GM19397 (cell line): ENCODE results near the gene SMIM11.
A peak's percentile ranks its signal among the peaks of the same experiment; 100 is the strongest.
"Not testable (repeated sequence)": the region's sequence is repeated elsewhere in the genome, so short reads cannot be mapped to it uniquely, and the experiment has no call there.

Experiments
- ATAC-seq: cut with Tn5 transposase; IDR thresholded peaks from one replicate; pipeline ENCODE4 v1.9.1; 2021; ENCODE audit warnings: mild to moderate bottlenecking, moderate library complexity; ENCODE audit not compliant: unreplicated experiment

The SMIM11 gene

DNA sequence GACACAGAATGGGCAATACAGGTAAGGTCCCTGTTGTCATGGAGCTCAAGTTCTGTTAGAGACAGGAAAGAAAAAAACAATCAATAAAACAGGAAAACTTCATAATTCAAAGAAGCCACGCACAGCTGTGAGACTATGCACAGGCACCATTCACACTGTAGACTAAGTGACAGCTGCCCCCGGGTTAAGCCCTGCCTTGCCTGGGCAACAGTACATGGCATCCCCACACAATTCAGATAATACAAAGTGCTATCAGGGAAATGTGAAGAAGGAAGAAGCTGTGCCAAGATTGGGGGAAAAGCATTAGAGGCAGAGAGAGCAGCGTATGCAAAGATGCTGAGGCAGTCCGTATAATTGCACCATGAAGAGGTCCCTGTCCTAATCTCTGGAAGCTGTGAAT is 20.5 kb upstream of the SMIM11 start:
- ATAC-seq = no peak

DNA sequence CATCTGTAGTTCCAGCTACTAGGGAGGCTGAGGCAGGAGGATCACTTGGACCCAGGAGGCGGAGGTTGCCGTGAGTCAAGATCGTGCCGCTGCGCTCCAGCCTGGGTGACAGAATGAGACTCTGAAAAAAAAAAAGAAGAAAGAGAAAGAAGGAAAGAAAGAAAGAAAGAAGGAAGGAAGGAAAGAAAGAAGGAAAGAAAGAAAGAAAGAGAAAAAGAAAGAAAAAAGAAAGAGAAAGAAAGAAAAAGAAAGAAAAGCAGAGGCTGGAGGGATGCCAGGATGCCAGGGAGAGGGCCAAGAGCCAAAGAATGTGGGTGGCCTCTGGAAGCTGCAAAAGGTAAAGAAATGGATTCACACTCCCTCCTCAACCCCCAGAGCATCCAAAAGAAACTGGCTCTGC is 19.7 kb upstream of the SMIM11 start:
- ATAC-seq = no peak

DNA sequence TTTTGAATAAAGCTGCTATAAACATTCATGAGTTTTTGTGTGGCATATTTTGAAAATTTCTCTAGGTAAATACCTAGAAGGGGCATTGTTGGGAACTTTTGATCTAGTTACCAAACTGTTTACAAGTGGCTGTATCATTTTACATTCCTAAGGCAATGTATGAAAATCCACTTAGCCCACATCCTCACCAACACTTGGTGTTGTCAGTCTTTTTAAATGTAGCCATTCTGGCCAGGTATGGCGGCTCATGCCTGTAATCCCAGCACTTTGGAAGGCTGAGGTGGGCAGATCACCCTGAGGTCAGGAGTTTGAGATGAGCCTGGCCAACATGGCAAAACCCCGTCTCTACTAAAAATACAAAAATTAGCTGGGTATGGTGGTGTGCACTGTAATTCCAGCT is 17.4 kb upstream of the SMIM11 start:
- ATAC-seq = no peak

DNA sequence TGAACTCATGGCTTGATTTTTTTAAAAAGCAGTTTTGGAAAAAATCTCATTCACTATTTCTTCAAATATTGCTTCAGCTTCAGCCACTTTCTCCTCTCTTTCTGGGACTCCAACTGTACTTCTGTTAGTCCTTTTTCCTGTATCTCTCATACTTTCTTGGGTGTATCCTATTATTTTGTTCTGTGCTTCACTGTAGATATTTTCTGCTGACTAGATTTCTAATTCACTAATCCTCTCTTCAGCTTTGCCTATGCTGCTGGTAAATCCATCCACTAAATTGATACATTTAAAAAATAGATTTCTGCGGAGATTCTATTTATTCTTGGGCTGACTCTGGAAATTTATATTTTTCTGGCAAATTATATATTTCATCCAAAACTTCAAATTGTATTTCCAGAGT is 16.4 kb upstream of the SMIM11 start:
- ATAC-seq = no peak

DNA sequence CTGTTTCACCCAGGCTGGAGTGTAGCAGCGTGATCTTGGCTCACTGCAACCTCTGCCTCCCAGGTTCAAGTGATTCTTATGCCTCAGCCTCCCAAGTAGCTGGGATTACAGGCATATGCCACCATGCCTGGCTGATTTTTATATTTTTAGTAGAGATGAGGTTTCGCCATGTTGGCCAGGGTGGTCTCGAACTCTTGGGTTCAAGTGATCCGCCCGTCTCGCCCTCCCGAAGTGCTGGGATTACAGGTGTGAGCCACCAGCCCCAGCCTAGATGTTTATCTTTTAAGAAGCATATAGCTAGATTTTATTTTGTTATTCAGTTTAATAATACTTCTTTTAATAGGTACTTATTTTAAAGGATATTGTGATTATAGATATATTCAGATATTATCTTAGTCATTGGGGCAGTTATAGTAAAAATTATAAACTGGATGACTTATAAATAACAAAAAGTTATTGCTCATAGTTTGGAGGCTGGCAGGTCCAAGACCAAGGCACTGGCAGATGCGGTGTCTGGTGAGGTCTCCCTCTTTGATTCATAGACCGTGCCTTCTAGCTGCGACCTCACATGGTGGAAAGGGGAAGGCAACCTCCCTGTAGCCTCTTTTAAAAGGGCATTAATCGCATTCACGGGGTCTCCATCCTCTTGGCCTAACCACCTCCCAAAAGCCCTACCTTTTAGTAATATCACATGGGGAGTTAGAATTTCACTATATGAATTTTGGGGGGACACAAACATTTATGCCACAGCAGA is 14.6 kb upstream of the SMIM11 start:
- no peak for ATAC-seq

DNA sequence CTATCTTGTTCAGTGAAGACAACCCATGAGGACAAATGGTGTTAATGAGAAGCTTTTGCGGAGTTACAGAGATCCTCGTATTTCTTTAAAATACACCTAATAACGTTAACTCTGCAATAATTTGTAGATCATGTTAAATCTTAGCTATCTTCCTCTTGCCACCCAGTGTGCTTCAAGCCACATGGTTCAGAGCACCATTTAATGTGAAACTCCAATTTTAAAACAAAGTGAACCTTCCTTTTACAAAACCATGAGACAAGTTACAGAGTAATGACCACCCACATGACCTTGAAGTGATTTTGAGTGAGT is 13.2 kb upstream of the SMIM11 start:
- no peak for ATAC-seq

DNA sequence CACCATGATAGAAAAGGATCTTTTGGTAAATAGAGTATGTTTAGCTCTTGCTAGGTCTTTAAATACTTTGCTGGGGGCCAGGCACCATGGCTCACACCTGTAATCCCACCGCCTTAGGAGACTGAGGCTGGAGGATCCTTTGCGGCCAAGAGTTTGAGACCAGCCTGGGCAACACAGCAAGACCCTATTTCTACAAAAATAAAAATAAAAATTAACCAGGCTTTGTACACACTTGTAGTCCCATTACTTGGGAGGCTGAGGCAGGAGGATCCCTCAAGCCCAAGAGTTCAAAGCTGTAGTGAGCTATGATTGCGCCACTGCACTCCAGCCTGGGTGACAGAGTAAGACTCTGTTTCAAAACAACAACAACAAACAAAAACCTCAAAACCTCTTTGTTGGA is 12.6 kb upstream of the SMIM11 start:
- ATAC-seq = no peak

DNA sequence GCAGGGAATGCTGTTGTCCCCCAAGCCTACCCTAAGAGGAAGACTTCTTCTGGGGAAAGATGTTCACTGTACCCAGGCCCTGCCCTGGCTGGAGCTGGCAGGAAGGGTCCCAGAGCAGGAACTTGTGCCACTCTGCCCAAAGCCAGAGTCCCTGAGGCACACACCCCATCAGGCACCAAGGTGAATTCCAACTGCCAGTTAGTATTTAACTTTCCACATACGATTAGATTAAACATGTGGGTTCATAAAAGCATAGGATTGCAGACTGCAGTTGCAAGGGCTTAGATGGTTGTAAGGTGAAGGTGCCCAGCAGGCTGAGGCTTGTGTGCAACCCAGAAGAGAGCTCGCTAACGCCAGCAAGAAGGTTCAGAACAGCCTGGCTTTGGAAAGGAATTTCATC is 11.6 kb upstream of the SMIM11 start, which contains the start of gene KCNE2:
Gene KCNE2, plus strand, starts transcription at position 274 of the 400 bp plus-strand sequence. CDS start 6,473 bp downstream, outside the sequence.
- no peak for ATAC-seq

DNA sequence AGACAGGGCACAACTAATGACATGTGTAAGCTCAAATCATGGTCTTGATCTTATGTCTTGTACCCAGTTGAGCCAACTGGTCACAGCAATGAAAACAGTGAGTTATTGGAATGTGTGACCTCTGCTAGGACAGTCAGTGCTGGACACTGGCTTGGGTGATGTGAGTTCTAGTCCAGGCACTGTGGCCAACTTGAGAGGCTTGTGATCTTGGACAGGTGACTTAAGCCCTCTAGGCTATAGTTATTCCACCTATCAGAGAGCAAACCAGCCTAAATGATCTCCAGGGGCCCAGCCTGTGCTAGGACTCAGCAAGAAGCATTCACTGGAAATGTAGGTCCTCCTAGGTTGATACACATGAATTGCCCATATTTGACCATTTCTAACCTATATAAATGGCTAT is 10.4 kb upstream of the SMIM11 start:
- no peak for ATAC-seq

DNA sequence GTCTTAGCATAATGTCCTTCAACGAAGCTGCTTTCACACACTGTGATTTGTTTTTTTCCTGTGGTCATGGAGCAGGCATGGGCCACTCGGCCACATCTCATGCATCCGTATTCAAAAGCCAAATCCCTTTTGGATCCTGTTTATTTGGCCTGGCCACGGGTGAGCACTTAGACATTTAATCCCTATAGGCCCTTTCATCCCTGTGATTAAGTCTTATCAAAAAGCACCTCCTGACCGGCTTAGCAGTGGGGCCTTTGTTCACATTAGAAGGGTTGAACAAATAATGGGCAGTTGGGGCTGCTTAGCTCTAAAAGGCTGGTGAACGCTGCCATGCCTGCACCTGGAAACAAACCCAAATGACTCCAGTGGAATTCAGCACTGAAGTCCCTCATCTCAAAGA is 9.5 kb upstream of the SMIM11 start:
- no peak for ATAC-seq

DNA sequence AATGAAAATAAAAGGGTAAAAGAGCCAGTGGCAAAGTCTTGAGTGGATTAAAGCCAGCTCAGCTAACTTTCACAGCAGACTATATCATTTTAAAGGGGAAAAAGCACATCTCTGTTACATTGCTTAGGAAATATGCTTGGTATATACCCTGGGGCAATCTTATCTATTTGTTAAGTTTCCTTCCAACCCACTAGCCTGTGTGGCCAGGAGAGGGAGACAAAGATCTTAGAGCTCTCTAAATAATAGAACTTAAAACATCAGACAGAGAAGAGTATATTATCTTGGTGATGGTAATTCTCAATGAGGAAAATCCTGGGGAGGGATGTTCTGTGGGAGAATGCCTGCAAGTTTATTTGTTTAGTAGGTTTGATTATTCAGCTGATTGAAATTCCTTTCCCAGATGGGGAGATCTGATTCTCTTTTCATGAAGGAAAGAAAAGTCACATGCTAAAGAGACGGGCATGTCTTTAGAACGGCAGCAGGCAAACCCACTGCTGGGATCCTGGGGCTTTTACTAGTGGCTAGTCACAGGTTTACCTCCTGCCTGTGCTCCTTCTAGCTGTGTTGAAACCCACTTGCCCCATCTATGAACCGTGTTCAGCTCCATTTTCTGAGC is 7.9 kb upstream of the SMIM11 start:
- ATAC-seq = no peak

DNA sequence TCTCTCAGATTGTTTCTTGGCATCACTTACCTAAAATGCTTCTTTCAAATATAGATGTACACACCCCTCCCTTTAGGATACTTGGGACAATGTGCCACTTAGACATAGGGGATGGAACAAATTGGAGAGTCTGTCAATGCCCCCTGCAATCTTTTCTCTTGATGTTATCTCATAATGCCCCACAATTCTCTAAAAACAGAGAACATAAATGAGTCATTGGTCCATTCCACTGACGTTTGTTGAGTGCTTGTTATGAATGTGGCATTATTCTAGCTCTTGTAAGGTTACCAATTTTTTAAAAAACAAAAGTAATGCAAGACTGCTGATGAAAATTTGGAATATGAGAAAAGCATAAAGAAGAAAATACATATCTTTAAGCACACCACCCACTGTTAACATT is 5.6 kb upstream of the SMIM11 start:
- no peak for ATAC-seq

DNA sequence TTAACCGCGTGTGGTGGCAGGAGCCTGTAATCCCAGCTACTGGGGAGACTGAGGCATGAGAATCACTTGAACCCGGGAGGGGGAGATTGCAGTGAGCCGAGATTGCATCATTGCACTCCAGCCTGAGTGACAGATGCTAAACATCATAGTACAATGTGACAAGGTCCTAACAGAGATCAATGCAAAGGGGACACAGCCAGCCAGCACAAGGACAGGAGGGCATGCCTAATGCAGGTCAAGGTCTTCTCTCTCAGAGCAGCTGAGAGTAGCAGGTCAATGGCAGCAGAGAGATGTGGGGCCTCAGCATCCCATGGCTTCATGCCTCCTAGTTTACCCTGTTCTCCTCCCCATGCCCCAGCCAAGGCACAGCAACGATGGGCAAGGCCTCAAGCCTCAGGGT is 3.0 kb upstream of the SMIM11 start:
- ATAC-seq = no peak

DNA sequence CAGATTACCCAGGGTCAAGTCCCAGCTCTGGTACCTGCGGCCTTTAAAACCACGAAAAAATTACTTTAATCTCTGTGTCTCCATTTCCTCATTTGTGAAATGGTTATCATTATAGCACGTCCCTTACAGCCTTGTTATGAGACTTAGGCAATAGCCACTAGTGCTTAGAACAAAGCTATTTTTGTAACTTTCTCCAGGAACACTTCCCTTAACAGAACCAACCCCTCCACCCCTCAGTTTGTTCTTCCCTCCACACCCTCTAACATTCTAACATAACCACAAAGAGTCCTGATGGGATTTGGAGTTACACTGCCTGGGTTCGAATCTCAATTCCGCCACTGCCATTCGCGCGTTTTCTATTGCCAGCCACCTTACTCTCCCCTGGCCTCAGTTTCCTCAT is 845 bp upstream of the SMIM11 start:
- not testable (repeated sequence) for ATAC-seq

DNA sequence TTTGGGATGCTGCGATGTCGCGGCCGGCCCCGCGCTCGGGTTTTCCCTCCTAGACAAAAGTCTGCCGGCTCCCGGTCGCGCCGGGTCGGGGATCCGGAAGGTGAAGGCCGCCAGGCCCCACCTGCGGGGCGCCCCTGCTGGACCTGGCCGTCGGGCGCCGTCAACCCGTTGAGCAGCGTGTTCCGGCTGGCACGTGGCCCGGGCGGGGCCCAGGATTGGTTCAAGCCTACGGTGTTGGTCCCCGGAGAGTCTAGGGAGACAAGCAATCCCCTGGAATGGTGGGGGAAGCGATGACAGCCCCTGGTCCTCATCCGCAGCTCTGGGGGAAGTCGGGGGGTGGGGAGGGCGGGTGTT is 289 bp downstream of the SMIM11 start:
- peak; percentile 65 for ATAC-seq

DNA sequence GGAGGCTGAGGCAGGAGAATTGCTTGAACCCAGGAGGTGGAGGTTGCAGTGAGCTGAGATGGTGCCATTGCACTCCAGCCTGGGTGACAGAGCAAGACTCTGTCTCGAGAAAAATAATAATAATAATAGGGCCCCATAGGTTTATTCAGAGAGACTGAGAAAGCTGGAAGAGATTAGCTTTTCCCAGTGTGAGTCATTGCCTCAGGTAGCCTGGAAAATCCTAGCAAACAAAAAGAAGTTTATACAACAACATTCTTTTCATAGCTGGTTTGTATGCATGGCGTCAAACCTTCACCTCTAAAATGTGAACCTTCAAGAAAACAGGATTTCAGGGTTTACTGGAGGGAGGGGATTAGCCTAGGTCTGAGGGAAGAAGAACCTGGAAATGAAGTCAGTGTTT is 7.8 kb downstream of the SMIM11 start:
- not testable (repeated sequence) for ATAC-seq

DNA sequence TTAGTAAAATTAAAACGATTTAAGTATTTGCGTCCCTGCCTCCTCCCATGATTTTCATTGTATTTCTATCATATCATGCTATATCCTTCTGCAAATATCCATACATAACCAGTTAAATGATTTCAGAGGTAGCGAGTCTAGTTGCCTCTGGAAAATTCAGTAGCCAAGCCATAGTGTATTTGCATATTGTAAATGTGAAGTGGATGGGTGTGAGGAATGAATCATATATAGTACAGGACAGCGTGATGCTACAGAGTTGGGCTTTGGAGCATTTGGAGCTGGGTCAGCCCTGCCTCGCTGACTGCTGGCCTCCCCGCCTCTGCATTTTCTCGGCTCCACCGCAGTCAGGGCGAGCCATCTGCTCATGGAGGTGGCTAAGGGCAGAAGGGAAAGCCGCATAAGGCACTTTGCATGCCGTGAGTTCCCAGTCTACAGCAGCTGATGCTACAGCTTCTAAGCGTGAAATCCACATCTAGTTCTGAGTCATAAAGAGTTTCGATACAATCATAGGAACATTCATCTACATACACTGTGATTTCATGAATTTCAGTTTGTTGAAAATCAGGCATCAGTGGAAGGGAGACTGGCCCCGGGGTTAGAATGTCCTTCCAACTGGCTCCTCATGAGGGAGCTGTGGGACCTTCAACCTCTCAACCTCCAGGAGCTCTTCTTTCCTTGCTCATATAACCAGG is 8.6 kb downstream of the SMIM11 start:
- peak; percentile 84 for ATAC-seq

DNA sequence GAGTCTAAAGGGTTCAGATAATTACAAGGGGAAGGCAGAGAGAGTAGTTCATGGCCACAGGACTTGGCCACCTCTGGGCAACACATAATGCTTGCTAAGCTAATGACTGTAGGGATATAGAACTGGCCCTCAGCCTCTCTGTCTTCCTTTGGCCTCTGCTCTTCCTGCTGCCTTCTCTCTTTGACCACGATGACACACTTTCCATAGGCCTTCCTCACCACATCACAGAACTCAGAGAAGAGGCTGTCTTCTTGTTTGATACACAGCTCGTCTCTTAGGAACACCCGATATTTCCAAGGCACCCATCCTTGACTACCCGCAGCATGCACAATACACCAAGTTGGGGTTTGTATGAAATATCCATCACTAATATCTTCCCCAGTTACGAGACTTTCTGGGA is 25.2 kb downstream of the SMIM11 start:
- ATAC-seq = not testable (repeated sequence)

DNA sequence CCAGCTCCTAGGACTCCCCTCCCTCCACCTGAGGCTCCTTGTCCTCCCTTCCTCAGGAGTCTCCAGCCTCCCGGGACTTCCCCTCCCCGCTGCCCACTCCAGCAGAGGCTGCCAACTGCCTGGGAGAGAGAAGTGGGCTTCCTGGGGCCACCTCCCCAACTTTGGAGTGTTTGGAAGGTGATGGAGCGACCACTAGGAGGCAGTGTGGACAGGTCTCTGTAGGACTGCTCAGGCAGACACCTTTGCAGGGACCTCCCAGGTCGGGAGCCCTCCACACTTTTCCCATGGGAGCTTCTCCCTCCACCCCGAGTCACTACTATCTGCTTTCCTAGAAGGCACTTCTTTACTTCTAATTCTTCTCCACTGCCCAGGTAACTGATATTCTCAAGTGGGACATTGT is 29.4 kb downstream of the SMIM11 start:
- ATAC-seq = not testable (repeated sequence)

DNA sequence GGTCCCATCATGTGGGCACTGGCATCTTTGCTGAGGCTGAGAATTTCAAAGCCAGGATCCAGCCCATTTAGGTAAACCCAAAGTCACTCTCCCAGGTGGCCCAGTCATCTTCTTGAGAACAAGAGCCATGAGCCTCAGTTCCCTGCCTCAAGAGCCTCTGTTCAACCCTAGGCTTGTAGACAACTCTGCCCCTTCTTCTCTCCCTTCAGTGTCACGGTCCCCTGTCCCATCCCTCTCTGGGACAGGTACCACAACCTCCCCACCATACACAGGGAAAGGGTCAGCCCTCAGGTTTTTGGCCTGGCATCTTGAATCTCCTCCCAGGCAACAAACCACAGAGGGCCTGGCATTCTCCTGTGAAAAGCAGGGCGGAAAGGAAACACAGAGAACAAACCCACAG is 30.4 kb downstream of the SMIM11 start:
- ATAC-seq = not testable (repeated sequence)

DNA sequence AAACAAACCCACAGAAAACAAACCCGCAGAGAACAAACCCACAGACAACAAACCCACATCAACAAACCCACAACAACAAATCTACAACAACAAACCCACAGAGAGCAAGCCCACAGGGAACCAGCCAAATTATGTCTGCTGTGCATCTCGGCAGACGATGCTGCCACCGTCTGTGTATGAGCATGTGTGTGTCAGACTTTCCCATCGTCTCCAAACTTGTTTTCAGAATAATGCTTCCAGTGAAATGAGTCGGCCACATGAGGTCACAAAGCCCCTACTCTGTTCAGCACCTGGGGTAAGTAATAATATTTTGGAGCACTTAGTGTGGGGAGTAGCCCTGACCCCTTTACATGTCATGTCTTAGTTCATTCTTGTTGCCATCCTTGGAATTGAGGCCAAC is 30.8 kb downstream of the SMIM11 start:
- ATAC-seq = not testable (repeated sequence)

DNA sequence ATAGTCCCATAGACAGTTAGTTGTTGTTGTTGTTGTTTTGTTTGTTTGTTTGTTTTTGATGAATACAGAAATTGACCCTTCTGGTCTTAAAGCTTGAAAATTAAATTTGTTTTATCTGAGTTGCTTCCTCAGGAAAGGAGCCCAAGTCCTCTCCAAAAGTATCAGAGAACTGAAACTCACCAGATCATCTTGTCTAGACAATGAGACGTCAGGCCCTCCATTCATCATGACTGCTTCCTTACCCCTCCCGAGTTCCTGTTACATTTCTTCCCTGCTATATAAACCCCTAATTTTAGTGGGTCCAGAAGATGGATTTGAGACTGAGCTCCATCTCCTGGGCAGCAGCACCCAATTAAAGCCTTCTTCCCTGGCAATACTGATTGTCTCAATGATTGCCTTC is 31.4 kb downstream of the SMIM11 start:
- ATAC-seq = not testable (repeated sequence)
